Cardiac fibroblast (primary cell): ENCODE data around the gene TMEM187.

ENCODE experiments used
- DNase-seq, 2 donors: peaks; one replicate each; pipeline versions ENCODE4 v3.0.0 to v3.0.0-alpha.2; 2010; ENCODE audit warnings: low read depth in 2 of 2
- H3K4me3 ChIP-seq, 2 donors: replicated peaks in 1 of 2; 1 replicate in 1 of 2; 2 replicates in 1 of 2; pipeline ENCODE4 v1.5.1; 2011; ENCODE audit warnings: low read depth in 2 of 2, low read length in 2 of 2, mild to moderate bottlenecking in 2 of 2, moderate library complexity in 1 of 2
- CTCF ChIP-seq: IDR thresholded peaks from one replicate; pipeline ENCODE4 v1.5.1; 2011; ENCODE audit warnings: low read depth, mild to moderate bottlenecking, low read length, inconsistent platforms

TMEM187 gene

GRCh38 chrX:153961292-153961691 lies 11.3 kb upstream of the TMEM187 start:
- no peak for TF ChIP-seq CTCF
- no peak overlapping the region for H3K4me3 ChIP-seq
- DNase-seq, result no peak

GRCh38 chrX:153963546-153963945 lies 9.0 kb upstream of the TMEM187 start:
- no peak for TF ChIP-seq CTCF
- DNase-seq, result no peak
- H3K4me3 ChIP-seq, result no peak overlapping the region

GRCh38 chrX:153964105-153964504 lies 8.4 kb upstream of the TMEM187 start:
- no peak for DNase-seq
- no peak for TF ChIP-seq CTCF
- no peak overlapping the region for H3K4me3 ChIP-seq

- no peak for DNase-seq
- H3K4me3 ChIP-seq, result no peak overlapping the region
- TF ChIP-seq CTCF, result no peak
Observed at GRCh38 chrX:153965406-153965805, 7.1 kb upstream of the TMEM187 start.

GRCh38 chrX:153966283-153966688 lies 6.3 kb upstream of the TMEM187 start:
- peak in 1 of 2 donors; percentile 15 for DNase-seq
- no peak overlapping the region for H3K4me3 ChIP-seq
- TF ChIP-seq CTCF, result no peak

- no peak overlapping the region for H3K4me3 ChIP-seq
- DNase-seq, result no peak
- no peak for TF ChIP-seq CTCF
Observed at GRCh38 chrX:153966841-153967535, 5.6 kb upstream of the TMEM187 start.

GRCh38 chrX:153967536-153968224 lies 4.9 kb upstream of the TMEM187 start:
- DNase-seq, result no peak
- H3K4me3 ChIP-seq, result no peak overlapping the region
- TF ChIP-seq CTCF, result no peak
